A673 (cell line): Measurements from ENCODE around the gene TPO. TPM values are rescaled to one million over a fixed set of nuclear protein-coding genes. Genes with fewer than 3 reads are reported as not detected.

ENCODE experiments used
- BruUV-seq: library from RNA; stranded (reverse); fragments of 400-500 nt; replicated peaks from 2 replicates; lab custom pipeline; 2021; lab: Mats Ljungman, UMichigan
- CTCF ChIA-PET: fragments of 300-600 bp; sonication (Branson Sonifier 250); formaldehyde crosslinking; loops from one replicate; lab custom pipeline; 2022; ENCODE audit warnings: antibody characterized with exemption; lab: Charles Lee
- POLR2A ChIA-PET: fragments of 300-600 bp; sonication (Branson Sonifier 250); formaldehyde crosslinking; loops from one replicate; lab custom pipeline; 2022; ENCODE audit warnings: antibody characterized with exemption; ENCODE audit not compliant: low non-redundant PET; lab: Charles Lee
- DNase-seq: peaks from one replicate; pipeline ENCODE4 v3.0.0-alpha.2; 2015; ENCODE audit warnings: low spot score
- H3K27ac ChIP-seq: fragments of 200-600 bp; sonication (generic); 2 replicates; pipeline ENCODE4 v1.5.1; 2016; ENCODE audit warnings: mixed run types, low read depth, mild to moderate bottlenecking, mixed read lengths, antibody characterized with exemption, low read length; ENCODE audit not compliant: poor library complexity, severe bottlenecking
- H3K27me3 ChIP-seq: fragments of 200-600 bp; sonication (generic); replicated peaks from 2 replicates; pipeline ENCODE4 v1.6.1; 2017; ENCODE audit warnings: mixed run types, low read depth, mild to moderate bottlenecking, mixed read lengths, antibody characterized with exemption, low read length; ENCODE audit not compliant: insufficient read depth, poor library complexity
- H3K36me3 ChIP-seq: fragments of 200-600 bp; sonication (generic); 2 replicates; pipeline ENCODE4 v1.6.1; 2016; ENCODE audit warnings: mixed run types, mild to moderate bottlenecking, mixed read lengths, antibody characterized with exemption, low read length; ENCODE audit not compliant: insufficient read depth, poor library complexity, severe bottlenecking
- H3K4me1 ChIP-seq: fragments of 200-600 bp; sonication (generic); 2 replicates; pipeline ENCODE4 v1.6.1; 2017; ENCODE audit warnings: mixed run types, mild to moderate bottlenecking, mixed read lengths, antibody characterized with exemption, low read length; ENCODE audit not compliant: insufficient read depth, poor library complexity, severe bottlenecking
- H3K4me3 ChIP-seq: fragments of 200-600 bp; sonication (generic); 2 replicates; pipeline ENCODE4 v1.5.1; 2016; ENCODE audit warnings: low read depth, mixed run types, mild to moderate bottlenecking, mixed read lengths, low read length; ENCODE audit not compliant: poor library complexity, severe bottlenecking
- H3K9me3 ChIP-seq: fragments of 200-600 bp; sonication (generic); 2 replicates; pipeline ENCODE4 v1.6.1; 2016; ENCODE audit warnings: mixed run types, low read depth, mild to moderate bottlenecking, mixed read lengths, antibody characterized with exemption, low read length; ENCODE audit not compliant: poor library complexity, severe bottlenecking
- EZH2 ChIP-seq: fragments of 200-600 bp; sonication (generic); IDR thresholded peaks from 2 replicates; pipeline ENCODE4 v1.6.1; 2017; ENCODE audit warnings: borderline replicate concordance, low read depth, mild to moderate bottlenecking, mixed read lengths, antibody characterized with exemption, low read length; ENCODE audit not compliant: poor library complexity, severe bottlenecking
- intact Hi-C: fragments of 100-400 bp; cut with micrococcal nuclease; formaldehyde crosslinking; loops from one replicate; pipeline ENCODE4 v1.10.0; 2022; ENCODE audit not compliant: unreplicated experiment
- total RNA-seq: library from RNA; stranded (reverse); gene quantifications from 2 replicates; pipeline ENCODE4 v1.2.3, GENCODE V29; 2021
- TF ChIP-seq, protein P1 (sequence below): fragments of 300-800, 200-600 bp; sonication (generic); conservative IDR thresholded peaks from 2 replicates; pipeline ENCODE4 v1.5.1; 2017; ENCODE audit warnings: low read depth, mild to moderate bottlenecking, antibody characterized with exemption, low read length, moderate library complexity, mixed read lengths

The TPO gene
- total RNA-seq, 1 experiment from 2014 or later: not detected

- Histone ChIP-seq H3K4me1 (no peaks in the 10 kb centered on the region), H3K4me3 (no peak overlapping the region), H3K27ac (no peak overlapping the region), H3K27me3 (no peaks in the 10 kb centered on the region), H3K9me3 (no peaks in the 10 kb centered on the region), H3K36me3 (no peaks in the 10 kb centered on the region)
- intact Hi-C loops: no loop called here
- no TSS peak for BruUV-seq
- ChIA-PET POLR2A (no interaction called here), CTCF (no interaction called here)
- TF ChIP-seq, protein P1, sequence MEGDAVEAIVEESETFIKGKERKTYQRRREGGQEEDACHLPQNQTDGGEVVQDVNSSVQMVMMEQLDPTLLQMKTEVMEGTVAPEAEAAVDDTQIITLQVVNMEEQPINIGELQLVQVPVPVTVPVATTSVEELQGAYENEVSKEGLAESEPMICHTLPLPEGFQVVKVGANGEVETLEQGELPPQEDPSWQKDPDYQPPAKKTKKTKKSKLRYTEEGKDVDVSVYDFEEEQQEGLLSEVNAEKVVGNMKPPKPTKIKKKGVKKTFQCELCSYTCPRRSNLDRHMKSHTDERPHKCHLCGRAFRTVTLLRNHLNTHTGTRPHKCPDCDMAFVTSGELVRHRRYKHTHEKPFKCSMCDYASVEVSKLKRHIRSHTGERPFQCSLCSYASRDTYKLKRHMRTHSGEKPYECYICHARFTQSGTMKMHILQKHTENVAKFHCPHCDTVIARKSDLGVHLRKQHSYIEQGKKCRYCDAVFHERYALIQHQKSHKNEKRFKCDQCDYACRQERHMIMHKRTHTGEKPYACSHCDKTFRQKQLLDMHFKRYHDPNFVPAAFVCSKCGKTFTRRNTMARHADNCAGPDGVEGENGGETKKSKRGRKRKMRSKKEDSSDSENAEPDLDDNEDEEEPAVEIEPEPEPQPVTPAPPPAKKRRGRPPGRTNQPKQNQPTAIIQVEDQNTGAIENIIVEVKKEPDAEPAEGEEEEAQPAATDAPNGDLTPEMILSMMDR: no peak
- no peak for TF ChIP-seq EZH2
- no peak for DNase-seq
These were observed 99.3 kb downstream of the TPO start for GRCh38 chr2:1512321-1513289.

DNA sequence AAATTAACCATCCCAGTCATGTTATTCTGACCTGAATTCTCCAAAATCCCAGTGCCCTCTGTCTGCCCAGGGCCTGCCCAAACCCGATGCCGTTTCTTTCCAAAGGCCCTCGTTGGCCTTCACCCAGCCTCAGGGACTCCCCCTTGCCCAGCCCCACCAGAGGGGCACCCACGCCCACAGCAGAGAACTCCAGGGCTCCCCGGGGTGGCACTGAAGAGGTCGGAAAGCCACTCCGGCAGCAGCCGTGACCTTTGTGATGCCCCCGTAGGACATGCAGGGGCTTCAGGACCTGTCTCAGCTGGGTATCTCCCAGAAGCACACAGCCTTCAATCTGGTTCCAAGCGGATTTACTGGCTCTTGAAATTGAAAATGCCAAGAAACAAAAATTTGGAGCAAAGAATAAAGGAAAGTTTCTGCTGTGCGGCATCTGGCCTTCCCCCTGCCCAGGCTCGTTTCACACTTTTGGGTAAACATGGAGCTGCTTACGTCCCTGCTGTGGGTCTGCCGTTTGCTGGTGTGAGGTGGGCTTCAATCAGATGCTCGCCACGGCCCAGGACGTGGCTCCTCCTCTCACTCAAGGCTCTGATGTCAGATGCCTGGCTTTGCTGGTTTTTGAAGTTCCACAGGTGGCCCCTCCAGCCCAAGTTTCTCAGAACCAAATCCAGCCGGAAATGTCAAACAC is 101.3 kb downstream of the TPO start:
- Histone ChIP-seq H3K36me3 (no peaks in the 10 kb centered on the region), H3K27ac (no peak overlapping the region), H3K4me3 (no peak overlapping the region), H3K9me3 (no peaks in the 10 kb centered on the region), H3K4me1 (no peaks in the 10 kb centered on the region), H3K27me3 (no peaks in the 10 kb centered on the region)
- ChIA-PET POLR2A (no interaction called here), CTCF (no interaction called here)
- BruUV-seq: no TSS peak
- TF ChIP-seq, protein P1: no peak
- no peak for TF ChIP-seq EZH2
- DNase-seq: no peak
- intact Hi-C loops: no loop called here

GRCh38 chr2:1515073-1515430 is 101.8 kb downstream of the TPO start:
- no peak for DNase-seq

More at GRCh38 chr2:1515073-1515430, 101.8 kb downstream of the TPO start:
- Histone ChIP-seq H3K4me3 (no peak overlapping the region), H3K27me3 (no peaks in the 10 kb centered on the region), H3K36me3 (no peaks in the 10 kb centered on the region), H3K9me3 (no peaks in the 10 kb centered on the region), H3K4me1 (no peaks in the 10 kb centered on the region), H3K27ac (no peak overlapping the region)
- BruUV-seq: no TSS peak
- ChIA-PET POLR2A (no interaction called here), CTCF (no interaction called here)
- intact Hi-C loops: no loop called here
- TF ChIP-seq, protein P1: no peak
- TF ChIP-seq EZH2: no peak
